WTC11 (cell line): ENCODE data around the gene ERH. TPM values are rescaled to one million over a fixed set of nuclear protein-coding genes. Genes with fewer than 3 reads are reported as not detected.

Experiments used
- ATAC-seq: fragments of 200-7000 bp; cut with Tn5 transposase; 2 replicates; pipeline ENCODE4 v1.10.0; 2021; ENCODE audit warnings: mild to moderate bottlenecking, moderate library complexity
- CTCF ChIA-PET: fragments of 300-600 bp; sonication (Branson Sonifier 250); formaldehyde crosslinking; loops from one replicate; lab custom pipeline; 2021; ENCODE audit warnings: antibody characterized with exemption; lab: Charles Lee
- POLR2A ChIA-PET: fragments of 350-600 bp; sonication (Branson Sonifier 250); formaldehyde crosslinking; loops from one replicate; lab custom pipeline; 2021; ENCODE audit warnings: antibody characterized with exemption; lab: Charles Lee
- DNase-seq: peaks from one replicate; pipeline ENCODE4 v3.0.0; 2021; ENCODE audit warnings: low spot score
- H3K27ac Mint-ChIP-seq: 2 replicates; pipeline ENCODE4 v1.8.0; 2021; ENCODE audit warnings: mixed read lengths
- H3K27me3 Mint-ChIP-seq: 2 replicates; pipeline ENCODE4 v1.8.0; 2021; ENCODE audit warnings: low read depth, mild to moderate bottlenecking, moderate library complexity, mixed read lengths
- H3K36me3 Mint-ChIP-seq: 2 replicates; pipeline ENCODE4 v1.8.0; 2021; ENCODE audit warnings: mixed read lengths
- H3K4me1 Mint-ChIP-seq: 2 replicates; pipeline ENCODE4 v1.8.0; 2022; ENCODE audit warnings: mixed read lengths
- H3K4me3 Mint-ChIP-seq: 2 replicates; pipeline ENCODE4 v1.8.0; 2021; ENCODE audit warnings: mild to moderate bottlenecking, moderate library complexity, mixed read lengths
- H3K9me3 Mint-ChIP-seq: 2 replicates; pipeline ENCODE4 v1.8.0; 2021; ENCODE audit warnings: mixed read lengths
- CBFB ChIP-seq: sonication (generic); formaldehyde crosslinking; IDR thresholded peaks from 2 replicates; pipeline ENCODE4 v1.8.1; 2022; ENCODE audit warnings: mild to moderate bottlenecking, low read depth, missing genetic modification reagents
- ETV6 ChIP-seq: sonication (generic); formaldehyde crosslinking; IDR thresholded peaks from 2 replicates; pipeline ENCODE4 v1.8.1; 2022; ENCODE audit warnings: mild to moderate bottlenecking, missing genetic modification reagents
- JUN ChIP-seq: sonication (generic); formaldehyde crosslinking; IDR thresholded peaks from 2 replicates; pipeline ENCODE4 v1.8.0; 2023; ENCODE audit warnings: mild to moderate bottlenecking, missing genetic modification reagents
- KAT7 ChIP-seq: sonication (generic); formaldehyde crosslinking; IDR thresholded peaks from 2 replicates; pipeline ENCODE4 v1.8.1; 2023; ENCODE audit warnings: missing genetic modification reagents, mild to moderate bottlenecking, borderline replicate concordance
- SP1 ChIP-seq: sonication (generic); formaldehyde crosslinking; conservative IDR thresholded peaks from 2 replicates; pipeline ENCODE4 v1.8.1; 2022; ENCODE audit warnings: missing genetic modification reagents
- TEAD1 ChIP-seq: sonication (generic); formaldehyde crosslinking; IDR thresholded peaks from 2 replicates; pipeline ENCODE4 v1.8.0; 2022; ENCODE audit warnings: mild to moderate bottlenecking, missing genetic modification reagents
- ZNF121 ChIP-seq: sonication (generic); formaldehyde crosslinking; IDR thresholded peaks from 2 replicates; pipeline ENCODE4 v1.8.0; 2023; ENCODE audit warnings: missing genetic modification reagents
- ZNF138 ChIP-seq: sonication (generic); formaldehyde crosslinking; conservative IDR thresholded peaks from 2 replicates; pipeline ENCODE4 v1.8.1; 2022; ENCODE audit warnings: mild to moderate bottlenecking, moderate library complexity, missing genetic modification reagents
- ZNF232 ChIP-seq: sonication (generic); formaldehyde crosslinking; IDR thresholded peaks from 2 replicates; pipeline ENCODE4 v1.8.0; 2022; ENCODE audit warnings: mild to moderate bottlenecking, missing genetic modification reagents
- ZNF263 ChIP-seq: sonication (generic); formaldehyde crosslinking; IDR thresholded peaks from 2 replicates; pipeline ENCODE4 v1.8.1; 2022; ENCODE audit warnings: low read depth, mild to moderate bottlenecking, moderate library complexity, missing genetic modification reagents
- ZNF671 ChIP-seq: fragments of 250-450 bp; sonication (Bioruptor Pico); IDR thresholded peaks from 2 replicates; pipeline ENCODE4 v1.8.0; 2021; ENCODE audit warnings: mild to moderate bottlenecking
- total RNA-seq: library from RNA; stranded (reverse); gene quantifications from 3 replicates; pipeline ENCODE4 v1.2.3, GENCODE V29; 2021
- TF ChIP-seq, protein P1 (sequence below): sonication (generic); formaldehyde crosslinking; IDR thresholded peaks from 2 replicates; pipeline ENCODE4 v1.8.0; 2022; ENCODE audit warnings: mild to moderate bottlenecking, missing genetic modification reagents
- TF ChIP-seq, protein P2 (sequence below): sonication (generic); formaldehyde crosslinking; IDR thresholded peaks from 2 replicates; pipeline ENCODE4 v1.8.0; 2023; ENCODE audit warnings: missing genetic modification reagents
- TF ChIP-seq, protein P3 (sequence below): sonication (generic); formaldehyde crosslinking; IDR thresholded peaks from 2 replicates; pipeline ENCODE4 v1.8.0; 2022; ENCODE audit warnings: mild to moderate bottlenecking, missing genetic modification reagents
- TF ChIP-seq, protein P4 (sequence below): sonication (generic); formaldehyde crosslinking; IDR thresholded peaks from 2 replicates; pipeline ENCODE4 v1.8.0; 2023; ENCODE audit warnings: mild to moderate bottlenecking, missing genetic modification reagents

ERH gene
- total RNA-seq, 1 experiment from 2014 or later: 363 TPM

DNA sequence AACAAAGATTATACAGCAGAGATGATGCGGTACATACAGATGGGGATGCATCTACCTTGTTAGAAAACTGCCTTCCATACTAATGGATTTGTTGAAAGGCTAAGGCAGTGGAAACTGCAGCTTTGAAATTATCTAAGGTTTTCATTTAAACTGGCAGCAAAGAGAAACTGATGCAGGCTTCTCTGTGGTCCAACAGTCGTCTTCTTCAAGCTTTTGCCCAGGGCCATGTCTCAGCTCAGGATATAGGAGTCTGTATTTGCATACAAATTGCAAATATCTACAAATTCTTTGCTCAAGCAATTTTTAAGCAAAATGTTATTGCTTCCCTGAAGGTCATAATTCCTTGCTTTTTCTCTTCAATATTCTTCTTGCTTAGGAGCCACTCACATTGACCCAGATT lies 33.7 kb downstream of the ERH start:
- H3K36me3 Mint-ChIP-seq: no peaks in the 10 kb centered on the region

DNA sequence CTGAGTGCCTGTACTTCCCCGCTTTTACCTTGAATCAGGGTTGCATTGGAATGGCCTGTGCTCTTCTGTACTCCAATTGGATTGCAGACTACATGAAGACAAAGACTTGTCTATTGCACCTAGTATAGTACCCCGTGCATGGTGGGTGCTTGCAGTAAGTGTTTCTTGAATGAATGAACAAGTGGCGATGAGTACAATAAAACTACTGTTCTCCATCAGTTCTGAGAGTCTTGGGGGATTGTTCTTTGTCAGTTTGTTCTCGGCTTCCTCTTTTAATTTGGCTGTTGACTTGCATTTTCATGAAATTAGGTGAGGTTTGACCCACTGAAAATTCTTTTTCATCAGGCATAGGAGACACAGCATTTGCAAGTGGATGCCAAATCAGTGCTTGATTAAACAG lies 34.1 kb downstream of the ERH start:
- CTCF ChIA-PET: interaction anchor here (0.8 to 6.6 kb wide), 7 partner anchors 15 to 234 kb away, joined by 4 to 60 read pairs (median 14); partner anchors contain the start of gene GALNT16
- DNase-seq (no peak), ATAC-seq (no peak)
- Mint-ChIP-seq H3K9me3 (no peaks in the 10 kb centered on the region), H3K36me3 (no peaks in the 10 kb centered on the region), H3K27me3 (no peaks in the 10 kb centered on the region), H3K27ac (no peak overlapping the region), H3K4me3 (no peak overlapping the region), H3K4me1 (no peaks in the 10 kb centered on the region)
- no peak for TF ChIP-seq KAT7 (CRISPR knock-in tag)
- TF ChIP-seq TEAD1 (CRISPR knock-in tag): no peak
- no peak for TF ChIP-seq CBFB
- TF ChIP-seq, protein P1, sequence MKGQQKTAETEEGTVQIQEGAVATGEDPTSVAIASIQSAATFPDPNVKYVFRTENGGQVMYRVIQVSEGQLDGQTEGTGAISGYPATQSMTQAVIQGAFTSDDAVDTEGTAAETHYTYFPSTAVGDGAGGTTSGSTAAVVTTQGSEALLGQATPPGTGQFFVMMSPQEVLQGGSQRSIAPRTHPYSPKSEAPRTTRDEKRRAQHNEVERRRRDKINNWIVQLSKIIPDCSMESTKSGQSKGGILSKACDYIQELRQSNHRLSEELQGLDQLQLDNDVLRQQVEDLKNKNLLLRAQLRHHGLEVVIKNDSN (CRISPR knock-in tag): no peak
- no peak for TF ChIP-seq ETV6 (CRISPR knock-in tag)
- no peak for TF ChIP-seq SP1
- TF ChIP-seq ZNF671 (CRISPR knock-in tag): no peak
- no peak for TF ChIP-seq ZNF263 (CRISPR knock-in tag)
- TF ChIP-seq, protein P2, sequence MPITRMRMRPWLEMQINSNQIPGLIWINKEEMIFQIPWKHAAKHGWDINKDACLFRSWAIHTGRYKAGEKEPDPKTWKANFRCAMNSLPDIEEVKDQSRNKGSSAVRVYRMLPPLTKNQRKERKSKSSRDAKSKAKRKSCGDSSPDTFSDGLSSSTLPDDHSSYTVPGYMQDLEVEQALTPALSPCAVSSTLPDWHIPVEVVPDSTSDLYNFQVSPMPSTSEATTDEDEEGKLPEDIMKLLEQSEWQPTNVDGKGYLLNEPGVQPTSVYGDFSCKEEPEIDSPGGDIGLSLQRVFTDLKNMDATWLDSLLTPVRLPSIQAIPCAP (CRISPR knock-in tag): no peak
- POLR2A ChIA-PET: no interaction called here

More for the DNA sequence above, 33.7 kb downstream of the ERH start:
- ATAC-seq: no peak
- no peaks in the 10 kb centered on the region for H3K4me1 Mint-ChIP-seq
- no peak for DNase-seq
- TF ChIP-seq, protein P3, sequence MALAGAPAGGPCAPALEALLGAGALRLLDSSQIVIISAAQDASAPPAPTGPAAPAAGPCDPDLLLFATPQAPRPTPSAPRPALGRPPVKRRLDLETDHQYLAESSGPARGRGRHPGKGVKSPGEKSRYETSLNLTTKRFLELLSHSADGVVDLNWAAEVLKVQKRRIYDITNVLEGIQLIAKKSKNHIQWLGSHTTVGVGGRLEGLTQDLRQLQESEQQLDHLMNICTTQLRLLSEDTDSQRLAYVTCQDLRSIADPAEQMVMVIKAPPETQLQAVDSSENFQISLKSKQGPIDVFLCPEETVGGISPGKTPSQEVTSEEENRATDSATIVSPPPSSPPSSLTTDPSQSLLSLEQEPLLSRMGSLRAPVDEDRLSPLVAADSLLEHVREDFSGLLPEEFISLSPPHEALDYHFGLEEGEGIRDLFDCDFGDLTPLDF (CRISPR knock-in tag): no peak
- TF ChIP-seq JUN (CRISPR knock-in tag): no peak
- TF ChIP-seq, all 79 proteins: peak for 0
- Mint-ChIP-seq H3K27ac (no peak overlapping the region), H3K9me3 (no peaks in the 10 kb centered on the region), H3K4me3 (no peak overlapping the region), H3K27me3 (no peaks in the 10 kb centered on the region)
- ChIA-PET POLR2A (no interaction called here), CTCF (interaction anchor here (1.2 to 6.6 kb wide), 5 partner anchors 15 to 235 kb away, joined by 4 to 60 read pairs (median 27); partner anchors contain the start of gene GALNT16)

DNA sequence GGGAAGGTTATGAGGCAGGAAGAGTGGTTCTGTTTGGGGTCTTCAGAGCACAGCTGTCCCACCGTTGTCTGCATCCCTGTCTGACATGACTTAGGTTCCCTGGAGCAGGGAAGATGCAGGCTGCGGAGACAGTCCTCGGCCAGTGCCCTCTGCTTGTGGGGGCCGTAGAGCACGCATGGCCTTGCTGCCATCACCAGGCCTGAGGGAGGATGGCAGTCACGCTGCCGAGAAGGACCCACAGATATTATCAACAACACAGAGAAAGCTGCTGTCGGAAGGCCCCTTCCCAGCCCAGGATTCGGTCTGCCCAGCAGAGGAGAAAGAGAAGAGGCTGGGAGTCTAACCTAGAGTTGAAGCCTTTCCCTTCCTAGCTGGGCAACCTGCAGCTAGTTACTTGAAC lies 35.0 kb downstream of the ERH start:
- CTCF ChIA-PET: interaction anchor here (0.6 to 6.6 kb wide), 16 partner anchors 14 to 241 kb away, joined by 3 to 60 read pairs (median 4); partner anchors contain the start of gene GALNT16
- Mint-ChIP-seq H3K36me3 (no peaks in the 10 kb centered on the region), H3K27ac (no peak overlapping the region; the same call in 1 of the 2 replicates), H3K4me1 (no peaks in the 10 kb centered on the region), H3K9me3 (no peaks in the 10 kb centered on the region), H3K4me3 (no peak overlapping the region), H3K27me3 (no peaks in the 10 kb centered on the region)
- peak; percentile 99 for ATAC-seq
- POLR2A ChIA-PET: no interaction called here
- TF ChIP-seq, protein P4, sequence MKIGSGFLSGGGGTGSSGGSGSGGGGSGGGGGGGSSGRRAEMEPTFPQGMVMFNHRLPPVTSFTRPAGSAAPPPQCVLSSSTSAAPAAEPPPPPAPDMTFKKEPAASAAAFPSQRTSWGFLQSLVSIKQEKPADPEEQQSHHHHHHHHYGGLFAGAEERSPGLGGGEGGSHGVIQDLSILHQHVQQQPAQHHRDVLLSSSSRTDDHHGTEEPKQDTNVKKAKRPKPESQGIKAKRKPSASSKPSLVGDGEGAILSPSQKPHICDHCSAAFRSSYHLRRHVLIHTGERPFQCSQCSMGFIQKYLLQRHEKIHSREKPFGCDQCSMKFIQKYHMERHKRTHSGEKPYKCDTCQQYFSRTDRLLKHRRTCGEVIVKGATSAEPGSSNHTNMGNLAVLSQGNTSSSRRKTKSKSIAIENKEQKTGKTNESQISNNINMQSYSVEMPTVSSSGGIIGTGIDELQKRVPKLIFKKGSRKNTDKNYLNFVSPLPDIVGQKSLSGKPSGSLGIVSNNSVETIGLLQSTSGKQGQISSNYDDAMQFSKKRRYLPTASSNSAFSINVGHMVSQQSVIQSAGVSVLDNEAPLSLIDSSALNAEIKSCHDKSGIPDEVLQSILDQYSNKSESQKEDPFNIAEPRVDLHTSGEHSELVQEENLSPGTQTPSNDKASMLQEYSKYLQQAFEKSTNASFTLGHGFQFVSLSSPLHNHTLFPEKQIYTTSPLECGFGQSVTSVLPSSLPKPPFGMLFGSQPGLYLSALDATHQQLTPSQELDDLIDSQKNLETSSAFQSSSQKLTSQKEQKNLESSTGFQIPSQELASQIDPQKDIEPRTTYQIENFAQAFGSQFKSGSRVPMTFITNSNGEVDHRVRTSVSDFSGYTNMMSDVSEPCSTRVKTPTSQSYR (CRISPR knock-in tag): no peak
- TF ChIP-seq ZNF232 (CRISPR knock-in tag) (no peak), ZNF138 (CRISPR knock-in tag) (no peak), ZNF121 (no peak)
- TF ChIP-seq, protein P2 (CRISPR knock-in tag): no peak
- peak; percentile 63 for DNase-seq
